Measurements from ENCODE around the gene PLXNB1.
A peak's percentile ranks its signal among the peaks of the same experiment; 100 is the strongest.

PLXNB1 gene

DNA sequence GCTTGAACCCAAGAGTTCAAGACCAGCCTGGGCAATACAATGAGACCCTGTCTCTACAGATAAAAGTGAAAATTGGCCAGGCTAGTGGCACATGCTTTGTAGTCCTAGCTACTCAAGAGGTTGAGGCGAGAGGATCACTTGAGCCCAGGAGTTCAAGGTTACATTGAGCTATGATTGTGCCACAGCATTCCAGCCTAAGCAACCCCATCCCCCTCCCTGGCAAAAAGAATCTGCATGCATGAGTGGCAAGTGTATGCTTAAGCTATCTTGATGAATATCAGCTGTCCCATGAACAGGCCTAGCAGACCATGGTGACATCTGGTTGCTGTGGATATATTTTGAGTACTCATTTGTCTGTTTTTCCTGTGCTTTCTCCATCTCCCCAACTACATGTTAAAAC lies 21.4 kb upstream of the PLXNB1 start:
- no peak overlapping the region for H3K4me3 ChIP-seq (ENCODE audit: low read length)
- DNase-seq (ENCODE audit: low read depth), result no peak
- TF ChIP-seq, protein P1, sequence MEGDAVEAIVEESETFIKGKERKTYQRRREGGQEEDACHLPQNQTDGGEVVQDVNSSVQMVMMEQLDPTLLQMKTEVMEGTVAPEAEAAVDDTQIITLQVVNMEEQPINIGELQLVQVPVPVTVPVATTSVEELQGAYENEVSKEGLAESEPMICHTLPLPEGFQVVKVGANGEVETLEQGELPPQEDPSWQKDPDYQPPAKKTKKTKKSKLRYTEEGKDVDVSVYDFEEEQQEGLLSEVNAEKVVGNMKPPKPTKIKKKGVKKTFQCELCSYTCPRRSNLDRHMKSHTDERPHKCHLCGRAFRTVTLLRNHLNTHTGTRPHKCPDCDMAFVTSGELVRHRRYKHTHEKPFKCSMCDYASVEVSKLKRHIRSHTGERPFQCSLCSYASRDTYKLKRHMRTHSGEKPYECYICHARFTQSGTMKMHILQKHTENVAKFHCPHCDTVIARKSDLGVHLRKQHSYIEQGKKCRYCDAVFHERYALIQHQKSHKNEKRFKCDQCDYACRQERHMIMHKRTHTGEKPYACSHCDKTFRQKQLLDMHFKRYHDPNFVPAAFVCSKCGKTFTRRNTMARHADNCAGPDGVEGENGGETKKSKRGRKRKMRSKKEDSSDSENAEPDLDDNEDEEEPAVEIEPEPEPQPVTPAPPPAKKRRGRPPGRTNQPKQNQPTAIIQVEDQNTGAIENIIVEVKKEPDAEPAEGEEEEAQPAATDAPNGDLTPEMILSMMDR (conservative IDR thresholded peaks at IDR 0.05; ENCODE audit: low read length), result no peak

DNA sequence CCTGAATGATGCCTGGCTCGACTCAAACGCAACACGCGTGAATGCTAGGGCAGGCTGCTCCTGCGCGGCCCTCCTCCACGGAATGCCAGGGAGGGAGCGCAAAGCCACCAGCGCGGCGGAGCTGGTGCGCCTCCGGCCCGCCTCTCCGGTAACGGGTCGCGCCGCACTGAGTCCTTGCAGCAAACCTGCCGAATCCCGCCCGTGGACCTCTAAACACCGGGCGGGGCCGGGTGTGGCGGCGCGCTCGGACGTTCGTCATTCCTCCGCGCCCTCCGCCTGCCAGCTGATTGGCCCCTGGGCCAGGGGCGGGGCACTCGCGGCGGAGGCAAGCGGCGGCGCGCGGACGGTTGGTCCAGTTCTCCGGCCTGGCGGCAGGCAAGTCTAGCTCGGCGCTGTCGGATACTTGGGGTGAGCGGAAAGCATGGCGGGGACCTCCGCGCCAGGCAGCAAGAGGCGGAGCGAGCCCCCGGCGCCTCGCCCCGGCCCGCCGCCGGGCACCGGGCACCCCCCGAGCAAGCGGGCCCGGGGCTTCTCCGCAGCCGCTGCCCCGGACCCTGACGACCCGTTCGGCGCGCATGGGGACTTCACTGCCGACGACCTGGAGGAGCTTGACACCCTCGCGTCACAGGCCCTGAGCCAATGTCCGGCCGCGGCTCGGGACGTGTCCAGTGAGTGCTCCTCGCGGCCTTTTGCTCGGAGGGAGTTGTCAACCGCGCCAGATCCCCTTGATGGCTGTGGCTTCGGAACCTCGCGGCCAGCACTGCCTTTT lies 16.7 kb upstream of the PLXNB1 start, which contains the start of gene ATRIP:
Gene ATRIP, plus strand, starts transcription at position 313 of the 769 bp plus-strand sequence. Its CDS starts 109 bp downstream, at position 422.
- DNase-seq (ENCODE audit: low read depth), result peak; percentile 79
- TF ChIP-seq, protein P1 (conservative IDR thresholded peaks at IDR 0.05; ENCODE audit: low read length), result no peak
- H3K4me3 ChIP-seq (ENCODE audit: low read length), result peak within 1 kb of the TSS; percentile 90

- no peak for DNase-seq (ENCODE audit: low read depth)
- TF ChIP-seq, protein P1 (conservative IDR thresholded peaks at IDR 0.05; ENCODE audit: low read length), result no peak
- H3K4me3 ChIP-seq (ENCODE audit: low read length), result peak overlapping the region; percentile 90
These were observed 16.1 kb upstream of the PLXNB1 start for GRCh38 chr3:48446043-48446424.

DNA sequence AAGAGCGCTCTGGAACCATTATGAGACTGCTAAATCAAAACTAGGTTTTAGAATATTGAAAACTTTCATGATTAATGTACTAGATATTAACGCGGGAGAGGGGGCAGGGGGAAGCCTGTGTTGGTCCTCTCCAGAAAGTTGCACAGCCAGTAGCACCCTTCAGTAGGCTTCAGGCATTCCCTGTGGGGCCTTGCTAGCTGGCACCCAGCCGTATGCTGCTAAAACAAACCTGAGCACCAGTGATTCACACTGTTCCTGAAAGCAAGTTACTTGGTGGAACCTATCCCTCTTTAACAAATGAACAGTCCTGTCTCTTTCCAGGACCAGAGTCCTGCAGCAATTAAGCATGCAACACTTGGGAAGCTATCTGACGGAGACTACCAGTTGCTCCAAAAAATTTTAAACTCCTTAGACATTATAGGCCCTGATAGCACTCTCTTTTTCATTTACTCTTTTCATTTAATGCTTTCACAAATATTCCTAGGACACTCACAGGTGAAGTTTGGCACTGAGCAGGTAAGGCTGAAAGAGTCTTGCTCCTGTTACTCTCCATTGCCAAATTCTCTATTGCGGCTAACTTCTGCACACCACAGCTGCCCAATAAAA lies 15.5 kb upstream of the PLXNB1 start:
- DNase-seq (ENCODE audit: low read depth), result no peak
- TF ChIP-seq, protein P1 (conservative IDR thresholded peaks at IDR 0.05; ENCODE audit: low read length), result no peak
- H3K4me3 ChIP-seq (ENCODE audit: low read length), result peak overlapping the region; percentile 90

DNA sequence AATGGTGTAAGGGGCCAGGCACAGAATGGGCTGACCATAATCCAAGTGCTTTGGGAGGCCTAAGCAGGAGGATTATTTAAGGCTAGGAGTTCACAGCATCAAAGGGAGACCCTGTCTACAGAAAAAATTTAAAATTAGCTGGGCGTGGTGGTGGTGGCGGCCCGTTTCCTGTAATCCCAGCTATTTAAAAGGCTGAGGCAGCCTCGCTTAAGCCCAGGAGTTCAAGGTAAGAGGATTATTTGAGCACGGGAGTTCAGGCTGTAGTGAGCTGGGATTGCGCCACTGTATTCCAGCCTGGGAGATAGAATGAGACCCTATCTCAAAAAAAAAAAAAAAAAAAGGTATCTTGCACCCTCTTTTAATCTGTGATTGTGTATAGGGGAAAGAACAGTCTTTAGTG lies 12.1 kb upstream of the PLXNB1 start:
- TF ChIP-seq, protein P1 (conservative IDR thresholded peaks at IDR 0.05; ENCODE audit: low read length), result no peak
- H3K4me3 ChIP-seq (ENCODE audit: low read length), result peak overlapping the region; percentile 99; the same call in 1 of the 2 replicates
- no peak for DNase-seq (ENCODE audit: low read depth)

DNA sequence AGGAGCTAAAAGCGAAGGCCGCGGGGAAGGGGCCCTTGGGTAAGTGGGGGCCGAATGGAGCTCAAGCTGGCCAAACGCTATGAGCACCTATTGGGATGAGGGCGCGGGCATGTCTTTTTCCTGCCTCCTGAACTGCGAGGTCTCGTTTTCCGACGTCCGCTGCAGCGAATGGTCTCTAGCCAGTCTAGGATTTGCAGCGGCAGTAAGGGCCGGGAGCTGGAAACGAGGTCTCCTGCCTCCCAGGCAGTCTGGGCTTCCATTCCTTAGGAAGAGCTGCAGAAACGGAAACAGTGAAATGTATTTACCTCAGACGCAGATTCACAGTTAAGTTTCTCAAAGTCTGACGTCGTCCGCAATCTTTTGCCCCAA lies 10.7 kb upstream of the PLXNB1 start:
- TF ChIP-seq, protein P1 (conservative IDR thresholded peaks at IDR 0.05; ENCODE audit: low read length), result no peak

More for the DNA sequence above, 10.7 kb upstream of the PLXNB1 start:
- peak; percentile 18 for DNase-seq (ENCODE audit: low read depth)
- H3K4me3 ChIP-seq (ENCODE audit: low read length), result peak overlapping the region; percentile 99
